Measurements from ENCODE around the gene WDFY2.

Gene WDFY2

GRCh38 chr13:51630288-51630615 lies 46.0 kb downstream of the WDFY2 start:
- no peak overlapping the region for H3K4me3 ChIP-seq (ENCODE audit: low read depth in 1 of 2, low read length in 2 of 2)
- no peak for TF ChIP-seq EZH2 (IDR thresholded peaks at IDR 0.05; ENCODE audit: borderline replicate concordance, low read depth, low read length, severe bottlenecking)
- TF ChIP-seq, protein P1, sequence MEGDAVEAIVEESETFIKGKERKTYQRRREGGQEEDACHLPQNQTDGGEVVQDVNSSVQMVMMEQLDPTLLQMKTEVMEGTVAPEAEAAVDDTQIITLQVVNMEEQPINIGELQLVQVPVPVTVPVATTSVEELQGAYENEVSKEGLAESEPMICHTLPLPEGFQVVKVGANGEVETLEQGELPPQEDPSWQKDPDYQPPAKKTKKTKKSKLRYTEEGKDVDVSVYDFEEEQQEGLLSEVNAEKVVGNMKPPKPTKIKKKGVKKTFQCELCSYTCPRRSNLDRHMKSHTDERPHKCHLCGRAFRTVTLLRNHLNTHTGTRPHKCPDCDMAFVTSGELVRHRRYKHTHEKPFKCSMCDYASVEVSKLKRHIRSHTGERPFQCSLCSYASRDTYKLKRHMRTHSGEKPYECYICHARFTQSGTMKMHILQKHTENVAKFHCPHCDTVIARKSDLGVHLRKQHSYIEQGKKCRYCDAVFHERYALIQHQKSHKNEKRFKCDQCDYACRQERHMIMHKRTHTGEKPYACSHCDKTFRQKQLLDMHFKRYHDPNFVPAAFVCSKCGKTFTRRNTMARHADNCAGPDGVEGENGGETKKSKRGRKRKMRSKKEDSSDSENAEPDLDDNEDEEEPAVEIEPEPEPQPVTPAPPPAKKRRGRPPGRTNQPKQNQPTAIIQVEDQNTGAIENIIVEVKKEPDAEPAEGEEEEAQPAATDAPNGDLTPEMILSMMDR (IDR thresholded peaks at IDR 0.05; ENCODE audit: borderline replicate concordance, extremely low read depth, low read length, poor library complexity, severe bottlenecking) = no peak
- DNase-seq (no peak), ATAC-seq (ENCODE audit: insufficient read depth, low read depth) (no peak)
- no peaks in the 10 kb centered on the region for H3K9me3 ChIP-seq (ENCODE audit: insufficient read depth, low read length, severe bottlenecking)
- no peaks in the 10 kb centered on the region for H3K36me3 ChIP-seq (ENCODE audit: insufficient read depth, low read length)
- H3K27me3 ChIP-seq (ENCODE audit: insufficient read depth, low read length, poor library complexity) = no peaks in the 10 kb centered on the region
- peaks cover 20% of the 10 kb centered on the region for H4K20me1 ChIP-seq (ENCODE audit: insufficient read depth, low read length)
- H2AFZ ChIP-seq (ENCODE audit: low read depth, low read length) = no peak overlapping the region
- peaks cover 19% of the 10 kb centered on the region; the same call in 1 of the 2 replicates for H3K79me2 ChIP-seq (ENCODE audit: insufficient read depth, low read length)
- H3K9ac ChIP-seq (ENCODE audit: low read depth, low read length) = no peak overlapping the region
- no peaks in the 10 kb centered on the region for H3K4me1 ChIP-seq (ENCODE audit: insufficient read depth, low read length)
- no peak overlapping the region for H3K4me2 ChIP-seq (ENCODE audit: insufficient read depth, low read length)
- H3K27ac ChIP-seq (ENCODE audit: low read length) = no peak overlapping the region

GRCh38 chr13:51632591-51633362 lies 48.5 kb downstream of the WDFY2 start:
- Histone ChIP-seq H4K20me1 (ENCODE audit: insufficient read depth, low read length) (peaks cover 15% of the 10 kb centered on the region), H3K4me2 (ENCODE audit: insufficient read depth, low read length) (no peak overlapping the region), H3K4me3 (ENCODE audit: low read depth in 1 of 2, low read length in 2 of 2) (no peak overlapping the region), H3K4me1 (ENCODE audit: insufficient read depth, low read length) (no peaks in the 10 kb centered on the region), H3K36me3 (ENCODE audit: insufficient read depth, low read length) (no peaks in the 10 kb centered on the region), H3K27ac (ENCODE audit: low read length) (no peak overlapping the region), H2AFZ (ENCODE audit: low read depth, low read length) (no peak overlapping the region), H3K9ac (ENCODE audit: low read depth, low read length) (no peak overlapping the region), H3K79me2 (ENCODE audit: insufficient read depth, low read length) (0 out of 2 replicates have a peak, but pooled peaks cover 13% of the 10 kb centered on the region), H3K9me3 (ENCODE audit: insufficient read depth, low read length, severe bottlenecking) (no peaks in the 10 kb centered on the region), H3K27me3 (ENCODE audit: insufficient read depth, low read length, poor library complexity) (no peaks in the 10 kb centered on the region)
- ATAC-seq (ENCODE audit: insufficient read depth, low read depth) = no peak
- TF ChIP-seq, protein P1 (IDR thresholded peaks at IDR 0.05; ENCODE audit: borderline replicate concordance, extremely low read depth, low read length, poor library complexity, severe bottlenecking) = no peak
- DNase-seq = no peak

- Histone ChIP-seq H3K9ac (ENCODE audit: low read depth, low read length) (no peak overlapping the region), H3K9me3 (ENCODE audit: insufficient read depth, low read length, severe bottlenecking) (no peaks in the 10 kb centered on the region), H3K36me3 (ENCODE audit: insufficient read depth, low read length) (no peaks in the 10 kb centered on the region), H3K79me2 (ENCODE audit: insufficient read depth, low read length) (0 out of 2 replicates have a peak, but pooled peaks cover 9% of the 10 kb centered on the region), H2AFZ (ENCODE audit: low read depth, low read length) (no peak overlapping the region), H3K4me3 (ENCODE audit: low read depth in 1 of 2, low read length in 2 of 2) (no peak overlapping the region), H3K27ac (ENCODE audit: low read length) (no peak overlapping the region), H3K4me2 (ENCODE audit: insufficient read depth, low read length) (no peak overlapping the region), H4K20me1 (ENCODE audit: insufficient read depth, low read length) (peaks cover 10% of the 10 kb centered on the region; the same call in 1 of the 2 replicates), H3K4me1 (ENCODE audit: insufficient read depth, low read length) (no peaks in the 10 kb centered on the region), H3K27me3 (ENCODE audit: insufficient read depth, low read length, poor library complexity) (no peaks in the 10 kb centered on the region)
- ATAC-seq (ENCODE audit: insufficient read depth, low read depth) (no peak), DNase-seq (no peak)
- TF ChIP-seq EZH2 (IDR thresholded peaks at IDR 0.05; ENCODE audit: borderline replicate concordance, low read depth, low read length, severe bottlenecking) = no peak
- TF ChIP-seq, protein P1 (IDR thresholded peaks at IDR 0.05; ENCODE audit: borderline replicate concordance, extremely low read depth, low read length, poor library complexity, severe bottlenecking) = no peak
These were observed 51.0 kb downstream of the WDFY2 start for GRCh38 chr13:51635137-51635878.
